ENCODE measurements around the gene MAD1L1.
"Not testable (repeated sequence)": the region's sequence is repeated elsewhere in the genome, so short reads cannot be mapped to it uniquely, and the experiment has no call there.

Gene MAD1L1

DNA sequence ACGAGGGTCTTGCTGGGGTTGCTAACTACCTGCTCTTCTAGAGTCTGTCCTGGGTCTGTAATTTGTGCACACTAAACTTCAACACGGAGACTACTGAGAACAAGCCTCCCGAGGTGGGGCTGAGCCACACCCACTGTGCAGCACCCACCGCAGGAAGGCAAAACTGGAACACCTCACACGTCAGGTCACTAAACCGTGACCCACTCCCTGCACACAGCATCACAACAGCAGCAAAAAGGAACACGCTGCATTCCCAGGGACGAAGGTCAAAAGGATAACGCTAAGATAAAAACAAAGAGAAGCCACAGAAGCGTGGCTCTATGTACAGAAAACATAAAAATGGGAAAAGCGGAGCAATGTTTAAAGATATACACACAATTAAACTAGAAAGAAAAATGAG lies 170.1 kb downstream of the MAD1L1 start:
- Histone ChIP-seq H3K27ac (ENCODE audit: low read depth, low read length) (no peak overlapping the region), H3K27me3 (ENCODE audit: control insufficient read depth, low read length) (no peaks in the 10 kb centered on the region), H4K20me1 (ENCODE audit: control insufficient read depth, insufficient read depth, low read depth, low read length) (peaks cover 11% of the 10 kb centered on the region), H3K4me3 (ENCODE audit: low read length) (no peak overlapping the region), H3K36me3 (ENCODE audit: control insufficient read depth, low read length) (peaks cover 35% of the 10 kb centered on the region), H3K4me2 (ENCODE audit: low read length) (no peak overlapping the region), H3K9me2 (replicated peaks; ENCODE audit: control insufficient read depth, low read length) (no peaks in the 10 kb centered on the region), H3F3A (ENCODE audit: control insufficient read depth, insufficient read depth) (peaks cover 3% of the 10 kb centered on the region; the same call in 1 of the 2 replicates), H3K4me1 (ENCODE audit: control insufficient read depth, low read length) (peaks cover 14% of the 10 kb centered on the region), H3K9me3 (ENCODE audit: control insufficient read depth, insufficient read depth, low read length) (no peaks in the 10 kb centered on the region), H3K79me2 (ENCODE audit: control insufficient read depth, low read length) (peaks cover 6% of the 10 kb centered on the region)
- TF ChIP-seq, protein P1, sequence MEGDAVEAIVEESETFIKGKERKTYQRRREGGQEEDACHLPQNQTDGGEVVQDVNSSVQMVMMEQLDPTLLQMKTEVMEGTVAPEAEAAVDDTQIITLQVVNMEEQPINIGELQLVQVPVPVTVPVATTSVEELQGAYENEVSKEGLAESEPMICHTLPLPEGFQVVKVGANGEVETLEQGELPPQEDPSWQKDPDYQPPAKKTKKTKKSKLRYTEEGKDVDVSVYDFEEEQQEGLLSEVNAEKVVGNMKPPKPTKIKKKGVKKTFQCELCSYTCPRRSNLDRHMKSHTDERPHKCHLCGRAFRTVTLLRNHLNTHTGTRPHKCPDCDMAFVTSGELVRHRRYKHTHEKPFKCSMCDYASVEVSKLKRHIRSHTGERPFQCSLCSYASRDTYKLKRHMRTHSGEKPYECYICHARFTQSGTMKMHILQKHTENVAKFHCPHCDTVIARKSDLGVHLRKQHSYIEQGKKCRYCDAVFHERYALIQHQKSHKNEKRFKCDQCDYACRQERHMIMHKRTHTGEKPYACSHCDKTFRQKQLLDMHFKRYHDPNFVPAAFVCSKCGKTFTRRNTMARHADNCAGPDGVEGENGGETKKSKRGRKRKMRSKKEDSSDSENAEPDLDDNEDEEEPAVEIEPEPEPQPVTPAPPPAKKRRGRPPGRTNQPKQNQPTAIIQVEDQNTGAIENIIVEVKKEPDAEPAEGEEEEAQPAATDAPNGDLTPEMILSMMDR (IDR thresholded peaks at IDR 0.05; ENCODE audit: low read depth, low read length, poor library complexity, severe bottlenecking): no peak
- no peak for TF ChIP-seq EZH2phosphoT487 (IDR thresholded peaks at IDR 0.05; ENCODE audit: borderline replicate concordance, low read length)

DNA sequence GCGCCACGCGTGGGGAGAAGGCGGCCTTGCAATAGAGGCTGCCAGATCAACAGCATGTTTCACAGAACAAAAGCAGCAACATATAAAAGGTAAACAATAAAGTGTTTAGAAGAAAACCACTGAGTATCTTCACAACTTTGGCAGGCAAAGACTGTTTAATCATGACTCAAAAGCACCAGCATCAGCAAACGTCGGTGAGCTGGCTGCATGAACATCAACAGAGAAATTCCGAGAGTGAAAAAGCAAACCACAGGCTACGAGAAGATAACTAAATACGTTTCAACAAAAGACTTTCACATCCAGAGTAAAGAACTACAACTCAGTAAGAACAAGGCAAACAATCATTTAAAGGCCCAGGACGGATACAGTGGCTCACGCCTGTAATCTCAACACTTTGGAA lies 172.0 kb downstream of the MAD1L1 start:
- no peaks in the 10 kb centered on the region for H3K27me3 ChIP-seq (ENCODE audit: control insufficient read depth, low read length)
- no peaks in the 10 kb centered on the region for H3K9me2 ChIP-seq (replicated peaks; ENCODE audit: control insufficient read depth, low read length)
- peaks cover 11% of the 10 kb centered on the region for H4K20me1 ChIP-seq (ENCODE audit: control insufficient read depth, insufficient read depth, low read depth, low read length)
- no peak overlapping the region for H3K27ac ChIP-seq (ENCODE audit: low read depth, low read length)
- peaks cover 3% of the 10 kb centered on the region; the same call in 1 of the 2 replicates for H3F3A ChIP-seq (ENCODE audit: control insufficient read depth, insufficient read depth)
- peaks cover 21% of the 10 kb centered on the region for H3K36me3 ChIP-seq (ENCODE audit: control insufficient read depth, low read length)
- TF ChIP-seq EZH2phosphoT487 (IDR thresholded peaks at IDR 0.05; ENCODE audit: borderline replicate concordance, low read length): no peak
- TF ChIP-seq, protein P1 (IDR thresholded peaks at IDR 0.05; ENCODE audit: low read depth, low read length, poor library complexity, severe bottlenecking): no peak
- no peak overlapping the region for H3K4me2 ChIP-seq (ENCODE audit: low read length)
- H3K4me3 ChIP-seq (ENCODE audit: low read length): no peak overlapping the region
- peaks cover 12% of the 10 kb centered on the region for H3K4me1 ChIP-seq (ENCODE audit: control insufficient read depth, low read length)
- peaks cover 6% of the 10 kb centered on the region for H3K79me2 ChIP-seq (ENCODE audit: control insufficient read depth, low read length)
- no peaks in the 10 kb centered on the region for H3K9me3 ChIP-seq (ENCODE audit: control insufficient read depth, insufficient read depth, low read length)

DNA sequence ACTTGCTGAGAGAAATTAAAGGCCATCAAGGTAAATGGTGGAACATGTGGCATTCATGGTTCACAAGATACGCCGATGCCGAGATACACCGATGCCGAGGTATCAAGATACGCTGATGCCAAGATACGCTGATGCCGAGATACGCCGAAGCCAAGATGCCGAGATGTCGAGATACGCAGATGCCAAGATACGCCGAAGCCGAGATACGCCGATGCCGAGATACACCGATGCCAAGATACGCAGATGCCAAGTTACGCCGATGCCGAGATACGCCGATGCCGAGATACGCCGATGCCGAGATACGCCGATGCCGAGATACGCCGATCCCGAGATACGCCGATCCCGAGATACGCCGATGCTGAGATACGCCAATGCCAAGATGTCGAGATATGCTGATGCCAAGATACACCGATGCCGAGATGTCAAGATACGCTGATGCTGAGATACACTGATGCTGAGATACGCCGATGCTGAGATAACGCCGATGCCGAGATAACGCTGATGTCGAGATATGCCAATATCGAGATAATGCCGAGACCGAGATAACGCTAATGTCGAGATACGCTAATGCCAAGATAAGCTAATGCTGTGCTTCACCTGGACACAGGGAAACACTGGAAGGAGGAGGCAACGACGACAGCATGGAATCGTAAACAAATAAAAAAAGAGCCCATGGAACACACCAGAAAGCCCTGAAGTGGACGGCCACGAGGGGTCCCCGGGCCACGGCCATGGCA lies 172.6 kb downstream of the MAD1L1 start:
- TF ChIP-seq, protein P1 (IDR thresholded peaks at IDR 0.05; ENCODE audit: low read depth, low read length, poor library complexity, severe bottlenecking): no peak
- TF ChIP-seq EZH2phosphoT487 (IDR thresholded peaks at IDR 0.05; ENCODE audit: borderline replicate concordance, low read length): no peak
- H3K9me2 ChIP-seq (replicated peaks; ENCODE audit: control insufficient read depth, low read length): no peaks in the 10 kb centered on the region
- no peak overlapping the region for H3K4me2 ChIP-seq (ENCODE audit: low read length)
- no peaks in the 10 kb centered on the region for H3K9me3 ChIP-seq (ENCODE audit: control insufficient read depth, insufficient read depth, low read length)
- H3F3A ChIP-seq (ENCODE audit: control insufficient read depth, insufficient read depth): peaks cover 3% of the 10 kb centered on the region; the same call in 1 of the 2 replicates
- H3K27me3 ChIP-seq (ENCODE audit: control insufficient read depth, low read length): no peaks in the 10 kb centered on the region
- H3K36me3 ChIP-seq (ENCODE audit: control insufficient read depth, low read length): peaks cover 17% of the 10 kb centered on the region
- H3K27ac ChIP-seq (ENCODE audit: low read depth, low read length): no peak overlapping the region
- peaks cover 11% of the 10 kb centered on the region for H4K20me1 ChIP-seq (ENCODE audit: control insufficient read depth, insufficient read depth, low read depth, low read length)
- no peak overlapping the region for H3K4me3 ChIP-seq (ENCODE audit: low read length)
- peaks cover 12% of the 10 kb centered on the region for H3K4me1 ChIP-seq (ENCODE audit: control insufficient read depth, low read length)
- H3K79me2 ChIP-seq (ENCODE audit: control insufficient read depth, low read length): peaks cover 6% of the 10 kb centered on the region

DNA sequence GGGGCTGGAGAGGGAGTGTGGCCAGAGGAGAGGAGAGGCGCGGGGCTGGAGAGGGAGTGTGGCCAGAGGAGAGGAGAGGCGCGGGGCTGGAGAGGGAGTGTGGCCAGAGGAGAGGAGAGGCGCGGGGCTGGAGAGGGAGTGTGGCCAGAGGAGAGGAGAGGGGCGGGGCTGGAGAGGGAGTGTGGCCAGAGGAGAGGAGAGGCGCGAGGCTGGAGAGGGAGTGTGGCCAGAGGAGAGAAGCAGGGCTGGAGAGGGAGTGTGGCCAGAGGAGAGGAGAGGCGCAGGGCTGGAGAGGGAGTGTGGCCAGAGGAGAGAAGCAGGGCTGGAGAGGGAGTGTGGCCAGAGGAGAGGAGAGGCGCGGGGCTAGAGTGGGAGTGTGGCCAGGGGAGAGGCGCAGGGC lies 174.5 kb downstream of the MAD1L1 start:
- not testable (repeated sequence) for H3F3A ChIP-seq (ENCODE audit: control insufficient read depth, insufficient read depth); H3K4me2 ChIP-seq (ENCODE audit: low read length); H3K27me3 ChIP-seq (ENCODE audit: control insufficient read depth, low read length); H3K9me2 ChIP-seq (replicated peaks; ENCODE audit: control insufficient read depth, low read length); H3K9me3 ChIP-seq (ENCODE audit: control insufficient read depth, insufficient read depth, low read length); H3K4me3 ChIP-seq (ENCODE audit: low read length); H3K36me3 ChIP-seq (ENCODE audit: control insufficient read depth, low read length); H3K79me2 ChIP-seq (ENCODE audit: control insufficient read depth, low read length); H3K27ac ChIP-seq (ENCODE audit: low read depth, low read length)
- Histone ChIP-seq H4K20me1 (ENCODE audit: control insufficient read depth, insufficient read depth, low read depth, low read length) (peaks cover 11% of the 10 kb centered on the region), H3K4me1 (ENCODE audit: control insufficient read depth, low read length) (peaks cover 12% of the 10 kb centered on the region)
